ENCODE data around the gene RNF212B. TPM values are rescaled to one million over a fixed set of nuclear protein-coding genes. Genes with fewer than 3 reads are reported as not detected.
"Not testable (repeated sequence)": the region's sequence is repeated elsewhere in the genome, so short reads cannot be mapped to it uniquely, and the experiment has no call there.

Gene RNF212B
- polyA plus RNA-seq, 1 donor: 2.3 TPM

- DNase-seq: not testable (repeated sequence)
Measured at GRCh38 chr14:23241061-23241715, 3.5 kb downstream of the RNF212B start.

DNA sequence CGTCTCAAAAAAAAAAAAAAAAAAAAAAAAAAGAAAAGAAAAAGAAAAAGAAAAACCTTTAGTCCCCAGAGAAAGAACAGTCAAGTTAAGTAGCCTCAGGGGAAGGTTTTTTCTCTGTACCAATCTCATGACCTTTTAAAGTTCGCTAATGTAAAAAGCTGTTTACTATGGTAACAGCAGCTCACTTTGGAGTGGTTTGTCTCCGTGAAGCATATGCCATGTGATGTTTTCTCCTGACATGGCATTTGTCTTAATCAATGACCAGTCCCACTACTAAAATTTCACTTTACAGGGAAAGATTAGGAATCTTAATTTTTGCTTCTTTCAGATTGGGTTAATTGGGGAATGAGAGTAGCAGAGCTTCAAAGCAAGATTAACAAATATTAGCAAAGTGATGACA lies 4.3 kb downstream of the RNF212B start:
- DNase-seq: no peak

- no peak for DNase-seq
Measured at GRCh38 chr14:23243066-23243465, 5.3 kb downstream of the RNF212B start.

DNA sequence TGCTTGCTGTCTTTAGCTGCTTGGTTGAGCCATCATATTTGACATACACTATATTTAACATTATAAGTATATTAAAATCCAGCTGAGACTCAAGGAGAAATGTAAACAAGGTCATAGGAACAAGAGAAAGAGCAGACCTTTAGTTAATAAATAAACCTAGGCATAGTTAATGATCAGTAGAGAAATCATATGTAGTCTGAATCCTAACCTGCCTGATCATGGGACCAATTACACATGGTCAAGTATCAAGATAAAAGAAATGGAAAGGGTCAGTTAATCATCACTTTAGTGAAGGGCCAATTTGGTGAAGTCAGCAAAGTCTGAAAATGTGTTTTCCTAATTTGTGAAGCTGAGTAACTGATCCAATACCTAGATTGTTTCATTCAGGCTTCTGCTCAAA lies 7.5 kb downstream of the RNF212B start:
- peak; percentile 26 for DNase-seq

DNA sequence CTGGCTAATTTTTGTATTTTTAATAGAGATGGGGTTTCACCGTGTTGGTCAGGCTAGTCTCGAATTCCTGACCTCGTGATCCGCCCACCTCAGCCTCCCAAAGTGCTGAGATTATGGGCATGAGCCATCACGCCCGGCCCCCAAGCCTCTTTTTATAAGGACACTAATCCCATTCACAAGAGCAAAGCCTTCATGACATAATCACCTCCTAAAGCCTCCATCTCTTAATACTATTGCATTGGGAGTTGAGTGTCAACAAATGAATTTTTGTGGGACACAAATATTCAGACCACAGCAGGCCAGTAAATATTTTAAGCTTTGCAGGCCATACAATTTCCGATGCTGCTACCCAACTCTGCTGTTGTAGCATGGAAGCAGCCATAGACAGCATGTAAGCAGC lies 10.9 kb downstream of the RNF212B start:
- no peak for DNase-seq

- DNase-seq: no peak
Measured at GRCh38 chr14:23249824-23250223, 12.1 kb downstream of the RNF212B start.

GRCh38 chr14:23252006-23252405 lies 14.3 kb downstream of the RNF212B start:
- DNase-seq: no peak

GRCh38 chr14:23252420-23253333 lies 14.9 kb downstream of the RNF212B start:
- DNase-seq: no peak

- no peak for DNase-seq
Measured at GRCh38 chr14:23258256-23258655, 20.5 kb downstream of the RNF212B start.

DNA sequence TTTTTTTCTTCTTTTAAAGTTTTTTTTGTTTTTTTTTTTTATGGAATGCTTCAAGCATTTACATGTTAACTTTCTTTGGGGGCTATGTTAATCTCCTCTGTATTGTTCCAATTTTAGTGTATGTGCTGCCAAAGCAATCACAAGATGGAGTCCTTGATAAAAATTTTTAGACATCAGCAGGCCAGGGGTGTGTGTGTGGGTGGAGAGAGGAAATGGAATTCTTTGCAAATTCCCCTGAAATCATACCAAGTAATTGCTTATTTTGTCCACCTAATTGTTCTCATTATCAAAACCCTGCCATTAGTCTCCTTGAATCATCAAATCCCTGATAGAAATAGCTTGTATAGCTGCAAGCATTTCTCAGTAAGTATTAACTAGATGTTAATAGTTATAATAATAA lies 21.7 kb downstream of the RNF212B start:
- no peak for DNase-seq

- not testable (repeated sequence) for DNase-seq
Measured at GRCh38 chr14:23260849-23261248, 23.1 kb downstream of the RNF212B start.

GRCh38 chr14:23269193-23269592 lies 31.5 kb downstream of the RNF212B start:
- no peak for DNase-seq

- no peak for DNase-seq
Measured at GRCh38 chr14:23275412-23275811, 37.7 kb downstream of the RNF212B start.

DNA sequence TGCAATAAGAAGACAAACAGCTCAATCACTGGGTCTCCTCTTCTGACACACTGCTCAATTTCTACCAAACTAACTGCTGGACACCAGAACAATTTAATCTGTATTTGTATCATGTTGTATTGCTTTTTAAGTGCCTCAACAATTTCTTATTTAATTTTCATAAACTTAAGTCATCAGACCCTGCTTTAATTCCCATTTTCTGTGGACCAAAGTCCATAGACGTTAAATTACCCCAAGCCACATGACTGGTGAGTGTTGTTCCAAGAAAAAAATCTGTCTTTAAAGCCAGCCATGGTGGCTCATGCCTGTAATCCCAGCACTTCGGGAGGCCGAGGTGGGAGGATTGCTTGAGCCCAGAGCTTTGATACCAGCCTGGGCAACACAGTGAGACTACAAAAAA lies 39.5 kb downstream of the RNF212B start:
- DNase-seq: no peak

- not testable (repeated sequence) for DNase-seq
Measured at GRCh38 chr14:23277928-23278327, 40.2 kb downstream of the RNF212B start.

- no peak for DNase-seq
Measured at GRCh38 chr14:23281247-23281646, 43.5 kb downstream of the RNF212B start.

DNA sequence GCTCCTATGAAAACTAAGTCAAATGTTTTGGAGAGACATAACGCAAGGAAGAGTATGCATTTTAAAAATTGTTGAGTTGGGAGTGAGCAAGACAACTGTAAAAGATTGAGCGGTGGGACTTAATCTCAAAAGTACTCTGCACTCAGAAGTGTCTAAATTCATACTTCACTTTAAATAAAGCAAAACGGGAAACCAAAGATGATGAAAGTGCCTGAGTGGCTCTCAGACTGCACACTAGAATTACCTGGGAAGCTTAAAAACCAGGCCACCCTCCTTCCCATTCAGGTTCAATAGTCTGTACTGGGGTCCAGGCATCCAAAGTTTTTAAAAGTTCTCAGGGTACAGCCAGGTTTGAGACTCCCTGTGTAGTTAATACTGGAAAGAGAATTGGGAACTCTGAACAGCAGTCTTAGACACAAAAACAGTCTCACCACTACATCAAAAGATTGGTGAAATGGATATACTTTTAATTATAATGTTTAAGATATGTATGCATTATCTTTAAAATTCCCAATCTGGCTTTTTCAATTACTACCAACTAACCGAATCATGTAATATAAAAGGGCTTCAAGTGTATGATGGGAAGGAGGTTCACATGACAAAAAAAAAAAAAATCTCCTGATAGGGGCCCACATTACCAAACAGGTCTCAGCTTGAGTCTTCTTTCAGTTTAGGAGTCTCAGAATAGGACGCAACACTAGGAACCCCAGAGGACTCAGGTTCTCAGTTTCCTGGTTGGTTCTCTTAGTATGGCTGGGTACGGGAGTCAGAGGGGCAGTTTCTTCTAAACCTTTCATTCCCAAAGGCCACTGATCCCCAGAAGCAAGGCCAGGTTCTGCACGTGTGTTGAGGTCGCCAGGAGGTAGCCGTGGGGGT lies 47.2 kb downstream of the RNF212B start:
- DNase-seq: no peak

DNA sequence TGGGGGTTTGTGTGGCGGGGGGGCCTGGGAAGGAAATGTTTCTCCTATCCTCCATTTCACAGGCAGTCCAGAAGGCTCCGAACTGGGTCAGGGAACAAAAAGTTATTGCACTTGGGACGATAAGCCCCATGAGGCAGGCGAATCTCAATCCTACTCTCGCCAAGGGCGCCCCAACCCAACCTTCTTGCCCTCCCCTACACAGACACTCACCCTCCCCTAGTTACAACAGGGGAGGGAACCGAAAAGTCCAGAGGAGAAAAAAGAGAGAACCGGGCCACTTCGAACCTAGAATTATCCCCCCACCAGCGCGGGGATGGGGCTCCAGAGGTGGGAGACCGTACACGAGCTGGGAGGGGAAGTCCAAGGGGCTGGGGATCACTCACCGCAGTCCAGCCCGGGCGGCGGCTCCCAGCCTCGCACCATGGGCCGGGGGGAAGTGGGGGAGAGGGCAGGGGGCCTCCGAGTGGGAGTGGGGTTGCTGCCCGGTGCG lies 47.8 kb downstream of the RNF212B start:
- no peak for DNase-seq

- peak; percentile 95 for DNase-seq
Measured at GRCh38 chr14:23286020-23286901, 48.5 kb downstream of the RNF212B start, which contains the start of gene HOMEZ. TSS of gene HOMEZ (minus strand) at chr14:23286132. CDS start at chr14:23285952, 180 bp downstream.

DNA sequence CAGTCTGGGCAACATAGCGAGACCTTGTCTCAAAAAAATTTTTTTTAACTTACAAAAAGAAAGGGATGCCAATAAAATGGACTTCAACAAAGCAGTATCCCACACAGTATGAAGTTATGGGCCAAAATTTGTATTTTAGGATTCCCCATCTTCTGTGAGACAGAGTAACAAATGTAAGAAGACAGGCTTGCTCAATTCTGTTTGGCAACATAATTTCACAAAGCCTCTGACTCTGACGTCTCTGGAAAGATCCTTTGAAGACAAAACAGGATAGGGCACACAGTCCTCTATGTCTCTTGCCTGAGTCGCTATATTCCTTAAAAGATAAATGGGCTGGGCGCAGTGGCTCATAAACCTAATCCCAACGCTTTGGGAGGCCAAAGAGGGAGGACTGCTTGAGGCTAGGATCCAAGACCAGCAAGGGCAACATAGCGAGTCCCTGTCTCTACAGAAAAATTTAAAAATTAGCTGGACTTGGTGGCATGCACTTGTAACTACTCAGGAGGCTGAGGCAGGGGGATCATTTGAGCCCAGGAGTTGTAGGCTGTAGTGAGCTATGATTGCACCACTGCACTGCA lies 49.3 kb downstream of the RNF212B start:
- DNase-seq: no peak
